GM12801 (cell line): Measurements from ENCODE around the gene PDE6B.

Experiments
- CTCF ChIP-seq: IDR thresholded peaks from one replicate; pipeline ENCODE4 v1.5.1; 2011; ENCODE audit warnings: control low read depth; ENCODE audit not compliant: insufficient read length; ENCODE audit errors: extremely low read depth

Gene PDE6B

GRCh38 chr4:581181-581580 lies 44.2 kb upstream of the PDE6B start:
- TF ChIP-seq CTCF, result no peak

DNA sequence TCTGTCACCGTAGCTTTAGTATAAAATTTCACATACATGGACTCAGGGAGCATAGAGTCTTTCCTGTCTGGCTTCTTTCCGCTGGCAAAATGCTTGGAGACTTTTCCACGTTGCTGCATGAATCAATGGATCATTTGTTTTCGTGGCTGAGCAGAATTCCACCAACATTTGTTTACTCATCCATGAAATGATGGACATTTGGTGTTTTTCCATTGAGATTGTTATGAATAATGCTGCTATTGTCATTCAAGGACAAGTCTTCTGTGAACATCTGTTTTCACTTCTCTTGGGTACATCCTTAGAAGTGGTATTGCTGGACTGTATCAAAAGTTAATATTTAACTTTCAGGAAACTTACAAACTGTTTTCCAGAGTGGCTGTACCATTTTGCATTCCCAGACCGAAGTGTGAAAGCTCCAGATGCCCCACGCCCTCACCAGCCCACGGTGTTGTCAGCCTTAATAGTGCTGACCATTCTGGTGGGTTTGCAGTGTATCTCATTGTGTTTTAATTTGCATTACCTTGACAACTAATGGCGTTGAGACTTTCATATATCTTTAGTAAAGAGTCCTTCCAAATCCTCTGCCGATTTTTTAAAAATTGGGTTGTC lies 43.5 kb upstream of the PDE6B start:
- no peak for TF ChIP-seq CTCF

DNA sequence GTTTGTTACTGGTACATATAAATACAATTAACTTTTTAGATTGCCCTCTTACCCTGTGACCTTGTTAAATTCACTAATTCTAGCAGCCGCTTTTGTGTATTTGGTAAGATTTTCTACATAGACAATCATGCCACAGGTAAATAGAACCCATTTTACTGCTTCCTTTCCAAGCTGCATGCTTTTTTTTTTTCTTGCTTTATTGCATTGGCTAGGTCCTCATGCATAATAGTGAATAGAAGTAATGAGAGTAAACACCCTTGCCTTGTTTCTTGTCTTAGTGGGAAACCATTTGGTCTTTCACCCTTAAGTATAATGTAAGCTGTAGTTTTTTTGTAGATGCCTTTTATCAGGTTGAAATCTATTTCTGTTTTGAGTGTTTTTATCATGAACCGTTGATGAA lies 41.6 kb upstream of the PDE6B start:
- TF ChIP-seq CTCF, result no peak

GRCh38 chr4:587671-588350 lies 37.6 kb upstream of the PDE6B start:
- no peak for TF ChIP-seq CTCF

GRCh38 chr4:588351-588849 lies 37.0 kb upstream of the PDE6B start:
- TF ChIP-seq CTCF, result no peak

GRCh38 chr4:589219-589963 lies 36.0 kb upstream of the PDE6B start:
- TF ChIP-seq CTCF, result no peak

GRCh38 chr4:590313-590841 lies 35.0 kb upstream of the PDE6B start:
- no peak for TF ChIP-seq CTCF
